ENCODE results near the gene CHSY1. TPM values are rescaled to one million over a fixed set of nuclear protein-coding genes. Genes with fewer than 3 reads are reported as not detected.

CHSY1 gene
- total and polyA plus RNA-seq, 11 donors, result 5.6 to 41.3 (median 11.1) TPM

DNA sequence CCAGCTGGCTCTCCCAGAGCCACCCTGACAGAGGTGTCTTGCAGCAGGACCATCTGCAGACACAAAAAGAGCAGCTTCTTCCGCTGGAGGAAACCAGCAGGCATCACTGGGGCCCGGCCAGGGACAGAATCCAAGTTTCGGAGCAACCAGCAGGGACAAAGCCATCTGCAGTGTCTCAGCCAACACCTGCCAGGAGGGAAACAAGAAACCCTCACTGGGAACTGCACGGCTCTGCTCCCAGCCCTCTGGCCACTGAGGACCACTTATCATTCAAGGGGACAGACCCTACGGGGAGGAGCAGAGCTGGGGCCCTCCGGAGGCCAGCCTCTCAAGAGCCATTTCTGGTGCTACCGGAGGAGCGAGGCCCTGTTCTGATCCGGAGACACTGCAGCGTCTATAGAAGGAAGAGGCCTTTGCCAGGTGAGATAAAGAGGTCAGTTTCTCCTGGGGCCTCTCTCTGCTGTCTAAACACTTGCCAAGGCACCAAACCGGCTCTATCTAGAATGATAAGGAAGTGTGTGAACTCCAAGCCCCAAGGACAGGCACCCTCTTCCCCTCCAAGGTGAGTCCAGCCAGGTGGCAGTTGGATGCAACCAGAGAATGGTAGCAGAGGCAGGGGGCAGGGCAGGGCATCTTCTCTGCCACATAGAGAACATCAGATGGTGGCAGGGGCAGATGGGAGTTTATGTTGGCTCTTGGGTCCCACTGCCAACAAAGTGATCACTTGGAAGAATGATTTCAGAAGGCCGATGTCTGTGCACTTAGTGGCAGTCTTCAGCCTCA, 89.0 kb downstream of the CHSY1 start:
- WGBS, 4 donors, result 32 to 43% (median 36%) methylated on average over 7 to 12 of the region's 12 CpGs
- TF ChIP-seq, protein P1, sequence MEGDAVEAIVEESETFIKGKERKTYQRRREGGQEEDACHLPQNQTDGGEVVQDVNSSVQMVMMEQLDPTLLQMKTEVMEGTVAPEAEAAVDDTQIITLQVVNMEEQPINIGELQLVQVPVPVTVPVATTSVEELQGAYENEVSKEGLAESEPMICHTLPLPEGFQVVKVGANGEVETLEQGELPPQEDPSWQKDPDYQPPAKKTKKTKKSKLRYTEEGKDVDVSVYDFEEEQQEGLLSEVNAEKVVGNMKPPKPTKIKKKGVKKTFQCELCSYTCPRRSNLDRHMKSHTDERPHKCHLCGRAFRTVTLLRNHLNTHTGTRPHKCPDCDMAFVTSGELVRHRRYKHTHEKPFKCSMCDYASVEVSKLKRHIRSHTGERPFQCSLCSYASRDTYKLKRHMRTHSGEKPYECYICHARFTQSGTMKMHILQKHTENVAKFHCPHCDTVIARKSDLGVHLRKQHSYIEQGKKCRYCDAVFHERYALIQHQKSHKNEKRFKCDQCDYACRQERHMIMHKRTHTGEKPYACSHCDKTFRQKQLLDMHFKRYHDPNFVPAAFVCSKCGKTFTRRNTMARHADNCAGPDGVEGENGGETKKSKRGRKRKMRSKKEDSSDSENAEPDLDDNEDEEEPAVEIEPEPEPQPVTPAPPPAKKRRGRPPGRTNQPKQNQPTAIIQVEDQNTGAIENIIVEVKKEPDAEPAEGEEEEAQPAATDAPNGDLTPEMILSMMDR (IDR thresholded peaks at IDR 0.05), result no peak
- no peak for TF ChIP-seq POLR2A (IDR thresholded peaks at IDR 0.05)
- H3K4me1 ChIP-seq, result peaks cover 0 to 36% (median 16%) of the 10 kb centered on the region in 12 donors
- H3K27me3 ChIP-seq, result no peaks in the 10 kb centered on the region
- H3K27ac ChIP-seq, result peak overlapping the region in 11 of 12 donors; percentile 29 to 73 (median 55)
- peak; percentile 83 to 93 (median 86) for DNase-seq
- no peak overlapping the region for H3K4me3 ChIP-seq
- intact Hi-C loops (cut with DNase I), result loop anchor here in 2 of 10 donors (5.0 to 10.0 kb wide), 2 partner anchors 36 to 92 kb away; partner anchors contain the start of gene CHSY1 (in 2 of the 2)
- H3K36me3 ChIP-seq, result no peaks in the 10 kb centered on the region
- peaks cover 0 to 35% (median 25%) of the 10 kb centered on the region in 12 donors for H3K9me3 ChIP-seq
- peak; percentile 92 to 96 (median 94) for ATAC-seq

DNA sequence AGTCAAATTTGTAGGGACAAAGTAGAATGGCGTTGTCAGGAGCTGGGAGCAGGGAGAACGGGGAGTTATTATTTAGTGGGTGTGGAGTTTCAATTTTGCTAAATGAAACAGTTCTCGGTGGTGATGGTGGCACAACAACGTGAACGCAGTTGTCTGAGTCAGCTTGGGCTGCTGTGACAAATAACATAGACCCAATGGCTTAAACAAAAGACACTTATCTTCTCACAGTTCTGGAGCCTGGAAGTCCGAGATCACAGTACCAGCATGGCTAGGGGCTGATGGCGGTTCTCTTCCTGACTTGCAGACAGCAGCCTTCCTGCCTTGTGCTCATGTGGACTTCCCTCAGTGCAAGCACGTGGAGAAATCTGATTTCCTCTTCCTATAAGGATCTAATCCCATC, 90.2 kb downstream of the CHSY1 start:
- DNase-seq (no peak), ATAC-seq (no peak)
- H3K9me3 ChIP-seq, result peaks cover 0 to 32% (median 24%) of the 10 kb centered on the region in 12 donors
- peaks cover 0 to 24% (median 8%) of the 10 kb centered on the region in 12 donors for H3K4me1 ChIP-seq
- no peaks in the 10 kb centered on the region for H3K27me3 ChIP-seq
- no peak for TF ChIP-seq POLR2A (IDR thresholded peaks at IDR 0.05)
- TF ChIP-seq, protein P1 (IDR thresholded peaks at IDR 0.05), result no peak
- no peaks in the 10 kb centered on the region for H3K36me3 ChIP-seq
- intact Hi-C loops (cut with DNase I), result loop anchor here in 2 of 10 donors (5.0 to 10.0 kb wide), 2 partner anchors 34 to 93 kb away; partner anchors contain the start of gene CHSY1 (in 2 of the 2)
- no peak overlapping the region for H3K4me3 ChIP-seq
- no peak overlapping the region for H3K27ac ChIP-seq
- 73 to 88% (median 80%) methylated on average over 8 of the region's 8 CpGs for WGBS, 4 donors

DNA sequence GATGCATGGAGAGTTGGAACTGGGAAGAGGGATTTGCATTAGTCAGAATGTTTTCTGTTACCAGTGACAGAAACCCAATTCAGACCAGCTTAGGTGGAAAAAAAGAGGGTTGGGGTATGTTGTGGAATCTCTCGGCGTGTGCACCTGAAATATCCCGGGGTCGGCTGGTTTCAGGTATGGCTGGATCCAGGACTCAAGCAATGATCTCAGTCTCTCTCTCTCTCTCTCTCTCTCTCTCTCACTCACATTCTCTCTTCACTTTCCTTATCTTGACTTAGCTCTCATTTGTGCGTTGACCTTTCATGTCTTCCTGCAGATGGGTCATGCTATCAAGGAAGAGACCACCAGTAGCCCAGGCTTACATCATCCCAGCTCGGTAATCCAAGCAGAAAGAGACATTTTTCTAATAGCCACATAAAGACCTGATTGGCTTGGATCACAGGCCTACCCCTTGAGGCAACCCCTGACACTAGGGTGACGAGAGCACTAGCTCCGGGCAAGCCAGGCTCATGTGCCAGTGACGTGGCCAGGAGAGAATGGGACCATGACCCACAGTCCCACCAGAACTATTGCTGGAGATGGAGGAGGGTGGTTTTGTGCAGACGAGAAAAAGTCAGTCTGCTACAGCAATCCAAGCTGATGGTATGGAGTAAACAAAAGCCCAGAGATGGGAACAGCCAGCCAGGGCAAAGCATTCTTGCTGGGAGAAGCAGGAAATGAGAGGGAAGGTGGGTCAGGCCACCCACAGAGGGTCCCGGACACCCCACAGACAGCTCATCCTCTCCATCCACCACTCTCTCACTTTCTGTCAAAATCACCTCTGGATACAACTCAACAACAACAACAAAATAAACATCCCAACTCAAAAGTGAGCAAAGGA, 91.7 kb downstream of the CHSY1 start:
- intact Hi-C loops (cut with DNase I), result loop anchor here in 2 of 10 donors (5.0 to 10.0 kb wide), 2 partner anchors 33 to 95 kb away; partner anchors contain the start of gene CHSY1 (in 2 of the 2)
- 84 to 86% (median 85%) methylated on average over 11 of the region's 11 CpGs for WGBS, 4 donors

More for the DNA sequence above, 91.7 kb downstream of the CHSY1 start:
- Histone ChIP-seq H3K9me3 (peaks cover 0 to 17% (median 11%) of the 10 kb centered on the region in 12 donors), H3K36me3 (no peaks in the 10 kb centered on the region), H3K4me1 (peaks cover 0 to 23% (median 8%) of the 10 kb centered on the region in 12 donors), H3K27me3 (no peaks in the 10 kb centered on the region), H3K27ac (peak overlapping the region in 1 of 12 donors; percentile 10), H3K4me3 (no peak overlapping the region)
- ATAC-seq, result no peak
- no peak for DNase-seq
- TF ChIP-seq POLR2A (IDR thresholded peaks at IDR 0.05), result no peak
- TF ChIP-seq, protein P1 (IDR thresholded peaks at IDR 0.05), result no peak

Measured in heart left ventricle (tissue), 16 donors.